ENCODE results near the gene ID2. TPM values are rescaled to one million over a fixed set of nuclear protein-coding genes. Genes with fewer than 3 reads are reported as not detected.

ID2 gene
- total RNA-seq, 1 experiment from 2014 or later: 209 TPM

DNA sequence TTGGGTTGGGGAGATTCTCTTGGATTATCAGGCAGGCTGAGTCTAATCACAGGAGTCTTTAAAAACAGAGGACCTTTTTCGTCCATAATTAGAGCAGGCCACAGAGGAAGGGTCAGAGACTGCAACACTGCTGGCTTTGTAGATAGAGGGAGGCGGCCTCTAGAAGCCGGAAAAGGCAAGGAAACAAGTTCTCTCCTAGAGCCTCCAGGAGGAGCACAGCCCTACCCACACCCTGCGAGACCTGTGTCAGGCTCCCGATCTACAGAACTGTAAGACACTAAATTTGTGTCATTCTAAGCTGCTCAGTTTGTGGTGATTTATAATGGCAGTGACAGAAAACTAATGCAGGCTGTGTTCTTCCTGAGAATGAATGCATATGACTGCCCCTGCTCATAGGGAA is 15.3 kb downstream of the ID2 start:
- H3K9me3 ChIP-seq (replicated peaks): no peaks in the 10 kb centered on the region
- H3K27ac ChIP-seq: no peak overlapping the region
- H3K4me3 ChIP-seq: no peak overlapping the region
- no peaks in the 10 kb centered on the region for H3K27me3 ChIP-seq (replicated peaks)
- DNase-seq (ENCODE audit: low read depth in 1 of 2, low spot score in 2 of 2): no peak
- peaks cover 8% of the 10 kb centered on the region; the same call in 1 of the 2 replicates for H3K4me1 ChIP-seq (replicated peaks)
- no peaks in the 10 kb centered on the region for H3K36me3 ChIP-seq

DNA sequence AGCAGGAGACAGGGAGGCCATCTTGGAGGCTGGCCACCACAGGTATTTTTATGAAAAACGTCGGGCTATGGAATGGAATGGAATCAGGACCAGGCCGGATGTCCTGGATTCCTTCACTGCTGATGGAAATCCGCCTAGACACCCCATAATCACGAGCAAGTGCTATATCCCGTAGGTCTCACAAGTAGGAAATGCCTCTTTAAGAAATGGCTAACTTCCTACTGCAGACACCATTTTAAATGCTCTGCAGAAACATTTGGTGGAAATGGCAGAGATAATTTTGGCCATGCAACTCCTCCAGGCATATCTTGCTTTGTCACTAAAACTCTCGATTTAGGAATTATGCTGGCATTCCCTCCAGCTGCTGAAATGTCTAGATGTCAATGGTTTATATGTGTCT is 18.0 kb downstream of the ID2 start:
- no peak overlapping the region for H3K4me3 ChIP-seq

GRCh38 chr2:8701681-8702379 is 20.0 kb downstream of the ID2 start:
- no peaks in the 10 kb centered on the region for H3K36me3 ChIP-seq
- no peak overlapping the region for H3K4me3 ChIP-seq
- H3K27ac ChIP-seq: no peak overlapping the region
- no peaks in the 10 kb centered on the region for H3K9me3 ChIP-seq (replicated peaks)
- H3K27me3 ChIP-seq (replicated peaks): no peaks in the 10 kb centered on the region
- no peak for DNase-seq (ENCODE audit: low read depth in 1 of 2, low spot score in 2 of 2)
- peaks cover 5% of the 10 kb centered on the region for H3K4me1 ChIP-seq (replicated peaks)

More for the DNA sequence above, 18.0 kb downstream of the ID2 start:
- H3K4me1 ChIP-seq (replicated peaks): 0 out of 2 replicates have a peak, but pooled peaks cover 3% of the 10 kb centered on the region
- H3K9me3 ChIP-seq (replicated peaks): no peaks in the 10 kb centered on the region
- DNase-seq (ENCODE audit: low read depth in 1 of 2, low spot score in 2 of 2): no peak
- H3K27me3 ChIP-seq (replicated peaks): no peaks in the 10 kb centered on the region
- H3K27ac ChIP-seq: no peak overlapping the region
- no peaks in the 10 kb centered on the region for H3K36me3 ChIP-seq

GRCh38 chr2:8704906-8705305 is 23.1 kb downstream of the ID2 start:
- DNase-seq (ENCODE audit: low read depth in 1 of 2, low spot score in 2 of 2): peak in 1 of 2 experiments; percentile 42
- Histone ChIP-seq H3K9me3 (replicated peaks) (no peaks in the 10 kb centered on the region), H3K36me3 (no peaks in the 10 kb centered on the region)

GRCh38 chr2:8709611-8710010 is 27.8 kb downstream of the ID2 start:
- H3K36me3 ChIP-seq: no peaks in the 10 kb centered on the region
- H3K9me3 ChIP-seq (replicated peaks): no peaks in the 10 kb centered on the region
- H3K27ac ChIP-seq: no peak overlapping the region
- no peak for DNase-seq (ENCODE audit: low read depth in 1 of 2, low spot score in 2 of 2)
- no peak overlapping the region for H3K4me3 ChIP-seq
- H3K27me3 ChIP-seq (replicated peaks): no peaks in the 10 kb centered on the region
- H3K4me1 ChIP-seq (replicated peaks): peaks cover 5% of the 10 kb centered on the region

More at GRCh38 chr2:8704906-8705305, 23.1 kb downstream of the ID2 start:
- peaks cover 5% of the 10 kb centered on the region for H3K4me1 ChIP-seq (replicated peaks)
- H3K4me3 ChIP-seq: no peak overlapping the region
- H3K27ac ChIP-seq: no peak overlapping the region
- H3K27me3 ChIP-seq (replicated peaks): no peaks in the 10 kb centered on the region

DNA sequence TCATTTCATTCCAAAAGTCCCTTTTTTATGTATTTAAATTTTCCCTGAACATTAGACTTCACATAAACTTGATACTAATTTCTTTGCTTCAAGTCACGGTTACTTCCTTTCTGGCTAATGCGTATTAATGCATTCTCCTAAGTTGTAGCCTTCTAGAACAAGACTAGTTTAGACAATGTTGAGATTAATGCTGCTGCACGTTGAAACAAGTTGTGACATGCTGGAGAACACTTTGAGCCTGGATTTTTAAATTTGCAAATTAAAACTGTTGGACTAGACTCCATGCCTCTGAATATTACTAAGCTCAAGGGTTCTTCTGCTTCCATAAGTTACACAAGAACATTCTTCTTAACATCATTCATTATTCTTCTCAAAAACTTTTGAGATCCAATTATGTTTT is 29.1 kb downstream of the ID2 start:
- Histone ChIP-seq H3K27me3 (replicated peaks) (no peaks in the 10 kb centered on the region), H3K27ac (no peak overlapping the region), H3K9me3 (replicated peaks) (no peaks in the 10 kb centered on the region; the same call in 1 of the 2 replicates), H3K36me3 (no peaks in the 10 kb centered on the region), H3K4me3 (no peak overlapping the region), H3K4me1 (replicated peaks) (no peaks in the 10 kb centered on the region)
- no peak for DNase-seq (ENCODE audit: low read depth in 1 of 2, low spot score in 2 of 2)

GRCh38 chr2:8714283-8714682 is 32.4 kb downstream of the ID2 start:
- Histone ChIP-seq H3K4me1 (replicated peaks) (no peaks in the 10 kb centered on the region), H3K27me3 (replicated peaks) (no peaks in the 10 kb centered on the region), H3K9me3 (replicated peaks) (no peaks in the 10 kb centered on the region; the same call in 1 of the 2 replicates), H3K27ac (no peak overlapping the region), H3K4me3 (no peak overlapping the region), H3K36me3 (no peaks in the 10 kb centered on the region)
- DNase-seq (ENCODE audit: low read depth in 1 of 2, low spot score in 2 of 2): no peak

GRCh38 chr2:8714971-8715370 is 33.1 kb downstream of the ID2 start:
- no peak overlapping the region for H3K27ac ChIP-seq
- H3K4me1 ChIP-seq (replicated peaks): no peaks in the 10 kb centered on the region
- no peak overlapping the region for H3K4me3 ChIP-seq
- H3K36me3 ChIP-seq: no peaks in the 10 kb centered on the region
- DNase-seq (ENCODE audit: low read depth in 1 of 2, low spot score in 2 of 2): no peak
- H3K9me3 ChIP-seq (replicated peaks): no peaks in the 10 kb centered on the region; the same call in 1 of the 2 replicates
- no peaks in the 10 kb centered on the region for H3K27me3 ChIP-seq (replicated peaks)

- H3K4me3 ChIP-seq: no peak overlapping the region
- no peaks in the 10 kb centered on the region for H3K27me3 ChIP-seq (replicated peaks)
- H3K4me1 ChIP-seq (replicated peaks): no peaks in the 10 kb centered on the region
- no peak for DNase-seq (ENCODE audit: low read depth in 1 of 2, low spot score in 2 of 2)
- no peak overlapping the region for H3K27ac ChIP-seq
- H3K9me3 ChIP-seq (replicated peaks): no peaks in the 10 kb centered on the region; the same call in 1 of the 2 replicates
- H3K36me3 ChIP-seq: no peaks in the 10 kb centered on the region
Observed at GRCh38 chr2:8719528-8719927, 37.7 kb downstream of the ID2 start.

DNA sequence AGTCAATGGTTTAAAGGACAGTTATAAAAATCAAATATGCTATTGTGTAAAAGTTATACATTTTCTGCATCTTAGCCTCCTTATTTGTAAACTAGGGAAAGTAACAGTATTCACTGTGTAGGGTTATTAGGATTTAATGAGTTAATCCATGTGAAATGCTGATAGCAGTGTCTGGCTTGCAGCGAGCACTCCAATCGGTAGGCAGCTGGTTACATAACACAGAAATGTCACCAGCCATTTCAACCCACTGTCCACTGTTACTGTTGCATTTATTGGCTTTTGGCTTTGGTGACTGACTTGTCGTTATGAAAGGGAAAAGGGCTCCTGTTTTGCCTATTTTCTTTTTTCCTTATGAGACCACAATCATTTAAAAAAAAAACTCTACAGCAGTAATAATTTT is 38.9 kb downstream of the ID2 start:
- H3K4me3 ChIP-seq: no peak overlapping the region
- no peaks in the 10 kb centered on the region for H3K36me3 ChIP-seq
- DNase-seq (ENCODE audit: low read depth in 1 of 2, low spot score in 2 of 2): no peak
- no peak overlapping the region for H3K27ac ChIP-seq
- H3K4me1 ChIP-seq (replicated peaks): no peaks in the 10 kb centered on the region
- H3K27me3 ChIP-seq (replicated peaks): no peaks in the 10 kb centered on the region
- H3K9me3 ChIP-seq (replicated peaks): no peaks in the 10 kb centered on the region; the same call in 1 of the 2 replicates

DNA sequence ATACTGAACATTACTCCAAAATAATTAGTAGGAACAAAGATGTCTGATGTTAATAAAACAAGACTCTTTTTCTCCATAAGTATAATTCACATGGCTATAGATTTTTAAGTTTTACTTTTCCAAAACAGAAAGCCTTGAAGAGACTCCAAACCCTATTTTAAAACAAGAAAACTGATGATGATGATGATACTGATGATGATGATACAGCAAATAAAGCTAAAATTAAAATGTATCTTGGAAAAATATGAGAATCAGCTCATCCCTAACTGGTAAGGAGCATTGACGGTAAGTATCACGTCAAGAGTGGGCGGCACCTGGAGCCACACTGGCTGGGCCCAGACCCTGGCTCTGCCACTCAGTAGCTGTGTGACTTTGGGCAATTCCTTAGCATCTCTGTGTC is 39.6 kb downstream of the ID2 start:
- H3K9me3 ChIP-seq (replicated peaks): no peaks in the 10 kb centered on the region
- no peaks in the 10 kb centered on the region for H3K4me1 ChIP-seq (replicated peaks)

DNA sequence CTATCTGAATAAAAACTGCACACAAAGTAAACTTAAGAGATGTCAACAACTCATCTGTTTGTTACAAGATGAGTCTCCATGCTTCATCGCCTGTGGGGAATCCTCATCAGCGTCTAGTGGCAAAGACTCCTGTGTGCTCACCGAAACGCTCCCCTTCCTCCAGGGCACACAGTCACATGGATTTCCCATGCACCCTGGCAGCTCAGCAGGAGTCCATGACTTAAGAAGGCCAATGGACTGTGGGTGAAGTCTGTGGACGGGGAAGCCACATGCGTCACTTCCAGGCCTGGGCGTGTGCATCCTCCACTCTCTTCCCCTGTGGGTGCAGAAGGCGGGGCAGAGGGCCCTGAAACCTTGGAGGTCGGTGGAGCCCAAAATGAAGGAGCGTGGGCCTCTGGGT is 41.1 kb downstream of the ID2 start:
- H3K4me3 ChIP-seq: no peak overlapping the region
- H3K27me3 ChIP-seq (replicated peaks): no peaks in the 10 kb centered on the region
- no peaks in the 10 kb centered on the region for H3K36me3 ChIP-seq
- no peak overlapping the region for H3K27ac ChIP-seq
- no peaks in the 10 kb centered on the region for H3K9me3 ChIP-seq (replicated peaks)
- H3K4me1 ChIP-seq (replicated peaks): no peaks in the 10 kb centered on the region
- DNase-seq (ENCODE audit: low read depth in 1 of 2, low spot score in 2 of 2): no peak

More for the DNA sequence above, 39.6 kb downstream of the ID2 start:
- Histone ChIP-seq H3K27me3 (replicated peaks) (no peaks in the 10 kb centered on the region), H3K27ac (no peak overlapping the region), H3K36me3 (no peaks in the 10 kb centered on the region), H3K4me3 (no peak overlapping the region)
- DNase-seq (ENCODE audit: low read depth in 1 of 2, low spot score in 2 of 2): no peak

DNA sequence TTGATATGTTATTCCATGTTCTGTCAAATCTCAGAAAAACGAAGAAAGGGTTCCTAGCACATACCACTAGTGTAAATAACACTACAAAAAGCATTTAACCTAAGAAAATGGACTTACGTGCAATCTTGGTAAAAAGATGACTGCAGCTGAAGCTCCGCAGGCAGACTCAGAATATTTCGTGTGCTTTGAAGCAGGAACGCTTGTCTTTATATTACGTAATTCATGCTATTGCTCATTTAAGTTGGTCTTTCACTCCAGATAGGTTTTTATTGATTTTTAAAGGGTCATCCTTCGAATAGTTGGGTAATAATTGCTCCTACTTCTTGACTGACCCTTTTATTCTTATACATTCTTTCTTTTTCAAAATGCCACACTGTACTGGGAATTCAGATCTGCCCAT is 44.0 kb downstream of the ID2 start:
- H3K9me3 ChIP-seq (replicated peaks): no peaks in the 10 kb centered on the region
- H3K27ac ChIP-seq: no peak overlapping the region

GRCh38 chr2:8728305-8729015 is 46.6 kb downstream of the ID2 start:
- Histone ChIP-seq H3K4me1 (replicated peaks) (no peaks in the 10 kb centered on the region), H3K27ac (no peak overlapping the region), H3K36me3 (peaks cover 29% of the 10 kb centered on the region), H3K27me3 (replicated peaks) (no peaks in the 10 kb centered on the region), H3K9me3 (replicated peaks) (no peaks in the 10 kb centered on the region), H3K4me3 (no peak overlapping the region)
- no peak for DNase-seq (ENCODE audit: low read depth in 1 of 2, low spot score in 2 of 2)

More for the DNA sequence above, 44.0 kb downstream of the ID2 start:
- H3K36me3 ChIP-seq: peaks cover 5% of the 10 kb centered on the region
- no peaks in the 10 kb centered on the region for H3K27me3 ChIP-seq (replicated peaks)
- H3K4me3 ChIP-seq: no peak overlapping the region
- H3K4me1 ChIP-seq (replicated peaks): no peaks in the 10 kb centered on the region
- no peak for DNase-seq (ENCODE audit: low read depth in 1 of 2, low spot score in 2 of 2)

Measured in SJSA1 (cell line).